ENCODE measurements around the gene GAL3ST1.

The GAL3ST1 gene

DNA sequence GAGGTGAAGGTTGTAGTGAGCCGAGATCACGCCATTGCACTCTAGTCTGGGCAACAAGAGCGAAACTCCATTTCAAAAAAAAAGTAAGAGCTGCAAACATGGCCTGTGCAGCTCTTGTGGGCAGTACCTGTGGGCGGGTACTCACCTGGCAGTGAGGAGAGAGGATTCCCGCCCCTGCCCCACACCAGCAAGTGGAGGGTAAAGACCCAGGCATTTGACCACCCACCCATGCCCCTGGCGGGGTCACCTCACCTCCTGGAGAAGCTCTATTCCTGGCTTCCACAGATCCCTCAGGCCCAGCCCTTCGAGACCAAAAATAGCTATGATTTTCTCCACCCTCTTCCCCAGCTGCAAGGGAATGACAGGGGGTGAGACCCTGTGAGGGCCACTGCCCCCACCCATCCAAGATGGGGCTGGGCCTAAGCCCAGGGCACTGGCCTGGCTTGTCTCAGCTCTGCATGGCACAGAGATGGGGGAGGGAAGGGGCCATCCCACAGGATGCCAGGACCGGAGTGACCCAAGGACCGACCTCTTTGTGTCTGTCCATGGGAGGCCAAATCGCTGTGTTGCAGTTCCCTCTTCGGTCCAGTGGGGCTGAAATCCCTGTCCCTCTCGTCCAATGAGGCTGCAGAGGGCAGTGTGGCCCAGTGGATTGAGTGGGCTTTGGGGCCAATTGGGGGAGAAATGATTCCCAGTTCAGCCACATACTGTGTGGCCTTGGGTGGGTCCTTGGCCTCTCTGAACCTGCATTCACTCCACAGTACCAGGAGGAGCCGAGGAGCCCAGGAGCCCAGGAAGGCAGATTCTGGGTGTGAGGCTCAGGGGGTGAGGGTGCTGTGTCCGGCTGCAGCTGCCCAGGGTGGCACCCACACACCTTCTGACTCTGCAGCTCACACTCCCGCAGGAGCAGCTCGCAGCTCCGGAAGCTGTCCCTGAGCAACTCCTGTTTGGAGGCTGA, 42.5 kb downstream of the GAL3ST1 start:
- DNase-seq: no peak

DNA sequence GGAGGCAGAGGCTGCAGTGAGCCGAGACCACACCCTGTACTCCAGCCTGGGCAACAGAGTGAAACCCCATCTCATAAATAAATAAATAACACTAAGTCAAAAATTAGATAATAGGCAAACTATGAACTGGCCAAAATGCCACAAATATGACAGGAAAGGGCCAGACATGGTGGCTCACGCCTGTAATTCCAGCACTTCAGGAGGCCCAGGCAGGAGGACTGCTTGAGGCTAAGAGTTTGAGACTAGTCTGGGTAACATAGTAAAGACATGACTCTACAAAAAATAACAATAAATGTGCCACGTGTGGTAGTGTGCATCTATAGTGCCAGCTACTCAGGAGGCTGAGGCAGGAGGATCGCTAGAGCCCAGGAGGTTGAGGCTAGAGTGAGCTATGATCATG, 47.8 kb downstream of the GAL3ST1 start:
- no peak for DNase-seq

DNA sequence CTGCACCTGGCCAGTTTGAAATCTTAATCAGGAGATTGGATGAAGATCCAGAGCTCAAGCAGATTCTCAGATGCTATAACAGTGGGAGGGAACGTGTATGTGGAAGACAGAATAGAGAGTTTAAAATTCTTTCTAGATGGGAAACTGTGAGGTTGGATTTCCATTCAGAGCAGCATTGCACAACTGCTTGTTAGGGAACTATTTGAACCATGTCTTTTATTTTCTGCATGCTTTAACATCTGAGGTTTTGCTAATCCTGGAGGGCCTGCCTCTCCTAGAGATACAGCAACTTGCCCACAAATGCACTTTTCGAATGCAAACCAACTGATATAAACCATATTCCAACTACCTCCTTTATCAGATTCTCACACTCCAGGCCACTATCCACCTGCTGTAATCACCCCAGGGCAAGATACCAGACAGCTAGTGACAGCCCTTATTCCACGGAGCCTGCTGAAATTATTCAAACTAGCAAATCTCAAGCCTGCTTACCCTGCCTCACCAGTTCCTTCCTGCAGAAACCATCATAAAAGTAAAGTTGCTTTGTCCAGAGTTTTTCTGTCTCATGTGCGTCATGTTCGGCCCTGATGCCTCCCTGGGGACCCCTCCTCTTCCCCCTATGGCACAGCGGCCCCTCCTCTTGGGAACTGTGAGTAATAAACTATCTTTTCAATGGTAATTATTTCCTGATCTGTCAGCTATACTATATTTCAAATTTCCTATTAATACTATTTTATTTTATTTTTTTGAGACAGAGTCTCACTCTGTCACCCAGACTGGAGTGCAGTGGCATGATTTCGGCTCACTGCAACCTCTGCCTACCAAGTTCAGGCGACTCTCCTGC, 50.6 kb downstream of the GAL3ST1 start:
- DNase-seq: no peak

DNA sequence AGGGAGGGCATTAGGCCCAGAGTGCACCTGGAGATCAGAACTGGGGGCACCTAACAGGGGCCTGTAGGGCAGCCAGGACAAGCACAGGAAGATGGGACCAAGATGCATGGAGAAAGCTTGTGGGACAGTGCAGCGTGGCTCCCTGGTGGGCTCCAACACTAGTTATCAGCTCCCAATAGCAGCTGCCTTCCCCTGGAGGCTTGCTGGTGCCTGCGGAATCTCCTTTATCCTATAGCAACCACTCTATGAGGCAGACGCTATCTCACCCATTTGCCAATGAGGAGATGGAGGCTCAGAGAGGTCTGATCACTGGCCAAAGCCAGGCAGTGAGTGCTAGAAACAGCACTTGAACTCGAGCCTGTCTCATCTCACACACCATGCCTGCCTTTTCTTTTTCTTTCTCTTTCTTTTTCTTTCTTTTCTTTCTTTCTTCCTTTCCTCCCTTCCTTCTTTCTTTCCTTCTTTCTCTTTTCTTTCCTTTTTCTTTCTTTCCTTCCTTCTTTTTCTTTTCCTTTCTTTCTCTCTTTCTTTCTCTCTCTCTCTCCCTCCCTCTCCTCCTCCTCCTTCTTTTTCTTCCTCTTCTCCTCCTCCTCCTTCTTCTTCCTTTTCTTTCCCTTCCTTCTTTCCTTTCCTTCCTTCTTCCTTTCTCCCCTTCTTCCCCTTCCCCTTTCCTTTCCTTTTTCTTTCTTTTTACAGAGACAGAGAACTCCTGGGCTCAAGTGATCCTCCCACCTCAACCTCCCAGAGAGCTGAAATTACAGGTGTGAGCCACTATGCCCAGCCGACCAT, 52.9 kb downstream of the GAL3ST1 start:
- DNase-seq: no peak

DNA sequence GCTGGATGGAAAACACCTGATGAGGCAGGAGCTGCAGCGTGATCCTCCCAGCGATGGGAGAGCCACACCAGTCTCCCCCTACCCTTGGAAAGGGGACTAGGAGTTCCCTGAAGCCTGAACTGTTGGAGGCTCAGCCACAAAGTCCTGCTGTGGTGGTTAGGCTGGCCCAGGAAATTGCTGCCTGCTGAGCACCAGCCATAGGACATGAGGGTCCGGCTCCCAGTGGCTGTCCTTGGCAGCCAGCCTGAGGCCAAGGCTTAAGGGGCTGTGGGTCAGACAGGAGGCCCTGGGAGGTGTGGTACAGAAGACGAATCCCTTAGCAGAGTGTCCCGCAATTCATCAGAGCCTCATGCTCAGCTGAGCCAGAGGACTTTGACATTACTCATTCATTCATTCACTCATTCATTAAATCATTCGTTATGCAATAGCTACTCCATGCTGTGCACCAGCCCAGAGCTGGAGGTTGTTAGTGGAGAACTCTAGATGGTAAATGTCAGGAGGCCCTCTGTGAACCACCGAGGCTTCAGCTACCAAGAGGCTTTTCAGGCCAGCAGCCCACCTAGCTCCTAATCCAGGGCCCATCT, 54.5 kb downstream of the GAL3ST1 start:
- no peak for DNase-seq

DNA sequence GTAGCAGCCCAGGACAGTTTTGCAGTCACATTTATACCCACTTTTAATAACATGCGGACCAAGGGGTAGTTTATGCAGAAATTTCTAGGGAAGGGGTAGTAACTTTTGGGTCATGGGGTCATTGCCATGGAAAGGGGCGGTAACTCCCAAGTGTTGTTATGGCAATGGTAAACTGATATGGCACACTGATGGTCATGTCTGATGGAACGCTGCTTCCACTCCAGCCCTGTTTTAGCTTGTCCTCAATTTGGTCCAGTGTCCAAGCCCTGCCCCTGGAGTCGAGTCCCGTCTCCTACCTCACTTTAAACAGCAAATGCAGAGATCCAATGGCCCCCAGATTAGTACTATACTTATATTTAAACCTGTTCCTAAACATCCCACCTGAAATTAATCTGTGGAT, 57.7 kb downstream of the GAL3ST1 start:
- DNase-seq: no peak

DNA sequence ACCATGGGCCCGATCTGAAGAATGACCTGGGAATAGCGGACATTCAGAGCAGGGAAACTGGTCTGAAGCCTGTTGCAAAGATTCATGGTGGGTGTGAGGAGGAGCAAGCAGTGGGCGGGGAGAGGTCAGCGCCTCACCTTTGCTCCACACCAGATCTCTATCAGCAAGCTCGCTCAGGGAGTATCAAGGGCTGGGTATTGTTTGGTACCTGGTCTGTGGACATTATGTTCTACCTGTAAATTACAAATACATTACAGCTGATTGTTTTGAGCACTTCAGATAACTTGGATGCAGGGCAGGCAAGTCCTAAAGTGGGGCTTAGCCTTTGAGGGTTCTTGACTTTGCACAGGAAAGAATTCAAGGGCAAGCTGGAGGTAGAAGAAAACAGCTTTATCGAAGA, 58.2 kb downstream of the GAL3ST1 start:
- DNase-seq: no peak

DNA sequence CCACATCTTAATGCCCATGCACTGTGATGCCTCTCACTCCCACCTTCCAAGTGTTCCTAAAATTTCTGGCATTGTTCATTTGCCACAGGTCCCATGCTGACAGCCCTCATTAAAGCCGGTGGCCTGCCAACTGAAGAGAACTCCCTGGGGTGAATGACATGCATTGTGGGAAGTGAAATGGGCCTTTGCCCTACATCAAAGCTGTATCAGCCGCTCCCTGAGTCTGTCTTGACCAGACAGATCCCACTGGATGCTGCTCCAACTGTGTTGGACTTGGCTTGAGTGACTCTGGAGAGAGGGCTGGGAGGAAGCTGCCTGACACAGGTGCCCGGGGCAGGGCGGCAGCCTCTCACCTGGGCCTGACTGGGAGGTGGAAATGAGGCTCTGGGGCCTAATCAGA, 60.2 kb downstream of the GAL3ST1 start:
- DNase-seq: no peak

DNA sequence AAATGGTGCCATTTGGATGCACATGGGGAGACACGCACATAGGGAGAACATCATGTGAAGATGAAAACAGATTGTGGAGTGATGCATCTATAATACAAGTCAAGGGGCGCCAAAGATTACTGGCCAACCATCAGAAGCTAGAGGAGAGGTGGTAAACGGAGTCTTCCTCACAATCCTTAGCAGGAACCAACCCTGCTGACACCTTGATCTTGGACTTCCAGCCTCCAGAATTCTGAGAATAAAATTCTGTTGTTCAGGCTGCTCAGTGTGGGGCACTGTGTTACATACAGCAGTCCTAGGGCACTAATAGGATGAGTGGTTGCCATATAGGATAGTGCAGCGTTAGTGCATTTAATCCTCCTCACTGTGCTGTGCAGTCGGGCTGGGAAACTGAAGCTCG, 61.0 kb downstream of the GAL3ST1 start:
- DNase-seq: no peak

DNA sequence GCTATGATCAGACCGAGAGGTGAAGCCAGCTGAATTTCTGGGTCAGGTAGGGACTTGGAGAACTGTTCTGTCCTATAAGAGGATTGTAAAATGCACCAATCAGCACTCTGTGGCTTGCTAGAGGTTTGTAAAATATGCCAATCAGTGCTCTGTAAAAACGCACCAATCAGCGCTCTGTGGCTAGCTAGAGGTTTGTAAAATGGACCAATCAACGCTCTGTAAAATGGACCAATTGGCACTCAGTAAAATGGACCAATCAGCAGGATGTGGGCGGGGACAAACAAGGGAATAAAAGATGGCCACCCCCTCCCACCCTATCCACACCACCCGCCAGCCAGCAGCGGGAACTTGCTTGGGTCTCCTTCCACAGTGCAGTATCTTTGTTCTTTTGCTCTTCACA, 62.6 kb downstream of the GAL3ST1 start:
- DNase-seq: no peak

DNA sequence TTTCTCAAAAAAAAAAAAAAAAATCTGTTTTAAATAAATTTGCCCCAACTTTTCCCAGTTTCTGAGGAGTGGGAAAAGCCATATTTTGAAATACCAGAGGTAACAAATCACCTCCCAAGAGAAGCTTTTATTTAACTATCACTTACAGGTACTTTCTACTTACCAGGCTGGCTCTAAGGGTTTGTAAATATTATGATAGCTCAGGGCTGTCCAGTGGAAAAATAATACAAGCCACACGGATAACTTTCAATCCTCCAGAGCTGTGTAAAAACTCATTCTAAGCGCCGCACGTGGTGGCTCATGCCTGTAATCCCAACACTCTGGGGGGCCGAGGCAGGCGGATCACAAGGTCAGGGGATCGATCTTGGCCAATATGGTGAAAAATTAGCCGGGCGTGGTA, 63.4 kb downstream of the GAL3ST1 start:
- no peak for DNase-seq

DNA sequence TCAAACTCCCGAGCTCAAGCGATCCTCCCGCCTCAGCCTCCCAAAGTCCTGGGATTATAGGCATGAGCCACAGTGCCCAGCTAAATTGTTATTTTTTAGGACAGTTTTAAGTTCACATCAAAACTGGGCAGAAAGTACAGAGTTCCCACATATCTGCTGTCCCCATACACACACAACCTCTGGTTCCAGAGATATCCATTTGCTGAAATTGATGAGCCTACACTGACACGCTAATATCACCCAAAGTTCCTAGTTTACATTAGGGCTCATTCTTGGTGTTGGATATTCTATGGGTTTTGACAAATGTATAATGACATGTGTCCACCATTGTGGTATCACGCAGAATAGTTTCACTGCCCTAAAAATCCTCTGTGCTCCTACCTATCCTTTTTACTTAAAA, 66.2 kb downstream of the GAL3ST1 start:
- no peak for DNase-seq

DNA sequence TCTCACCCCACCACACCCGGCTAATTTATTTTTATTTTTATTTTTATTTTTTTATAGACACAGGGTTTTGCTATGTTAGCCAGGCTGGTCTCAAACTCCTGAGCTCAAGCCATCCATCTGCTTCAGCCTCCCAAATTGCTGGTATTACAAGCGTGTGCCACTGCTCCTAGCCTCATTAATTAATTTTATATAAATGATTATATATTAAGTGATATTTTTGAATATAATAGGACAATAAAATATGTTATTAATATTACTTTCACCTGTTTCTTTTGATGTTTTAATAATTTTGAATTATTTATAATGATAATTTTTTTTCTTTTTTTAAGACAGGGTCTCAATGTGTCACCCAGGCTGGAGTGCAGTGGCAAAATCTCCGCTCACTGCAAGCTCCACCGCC, 66.8 kb downstream of the GAL3ST1 start:
- no peak for DNase-seq

DNA sequence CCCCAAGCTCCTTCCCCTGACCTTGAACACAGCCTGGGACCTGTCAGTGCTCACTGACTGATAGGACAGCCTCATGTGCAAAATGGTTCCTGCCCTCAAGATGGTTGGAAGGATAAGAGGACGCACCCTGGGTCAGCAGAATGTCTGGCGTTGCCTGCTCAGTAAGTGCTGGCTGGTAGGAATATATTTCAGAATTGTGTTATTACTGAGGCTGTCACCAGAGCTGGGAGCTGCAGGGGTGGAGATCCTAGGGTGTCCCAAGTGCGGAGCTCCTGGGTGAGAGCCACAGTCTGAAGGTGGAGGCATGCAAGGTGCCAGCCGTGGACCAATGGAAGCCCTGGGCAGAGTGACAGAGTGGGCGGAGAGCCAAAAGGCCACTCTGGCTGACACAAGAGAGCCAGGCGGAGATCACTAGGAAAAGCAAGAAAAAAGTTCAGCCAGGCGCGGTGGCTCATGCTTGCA, 67.9 kb downstream of the GAL3ST1 start:
- no peak for DNase-seq

All from COR-L47 (cell line).